Measurements from ENCODE around the gene FASN. TPM values are rescaled to one million over a fixed set of nuclear protein-coding genes. Genes with fewer than 3 reads are reported as not detected.

FASN gene
- total RNA-seq, 2 donors from 2014 or later = 89.0 to 171 TPM

DNA sequence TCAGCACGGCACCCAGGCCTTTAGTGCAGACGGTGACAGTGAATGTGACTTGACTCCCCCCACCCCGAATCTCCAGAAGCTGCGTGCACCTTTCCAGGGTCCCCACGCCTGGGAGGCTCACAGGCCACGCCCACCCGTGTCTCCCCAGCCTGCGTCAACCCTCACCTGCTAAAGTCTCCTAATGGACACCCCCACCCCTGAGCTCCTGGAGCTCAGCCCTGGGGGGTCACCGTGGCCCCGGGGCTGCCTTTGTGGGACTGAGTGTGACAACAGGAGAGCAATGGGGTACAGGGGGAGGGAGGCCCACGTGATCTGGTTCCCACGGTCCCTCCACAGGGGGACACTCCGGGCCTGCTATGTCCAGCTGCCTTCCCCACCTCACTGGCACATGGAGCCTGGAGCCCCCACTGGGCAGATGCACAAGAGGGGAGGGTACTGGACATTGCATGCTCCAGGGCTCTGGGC, 7.4 kb upstream of the FASN start:
- ATAC-seq (no peak), DNase-seq (no peak)
- intact Hi-C loops (cut with DNase I, micrococcal nuclease) = no loop called here

- DNase-seq = no peak
These were observed 6.9 kb upstream of the FASN start for GRCh38 chr17:82104797-82105416.

DNA sequence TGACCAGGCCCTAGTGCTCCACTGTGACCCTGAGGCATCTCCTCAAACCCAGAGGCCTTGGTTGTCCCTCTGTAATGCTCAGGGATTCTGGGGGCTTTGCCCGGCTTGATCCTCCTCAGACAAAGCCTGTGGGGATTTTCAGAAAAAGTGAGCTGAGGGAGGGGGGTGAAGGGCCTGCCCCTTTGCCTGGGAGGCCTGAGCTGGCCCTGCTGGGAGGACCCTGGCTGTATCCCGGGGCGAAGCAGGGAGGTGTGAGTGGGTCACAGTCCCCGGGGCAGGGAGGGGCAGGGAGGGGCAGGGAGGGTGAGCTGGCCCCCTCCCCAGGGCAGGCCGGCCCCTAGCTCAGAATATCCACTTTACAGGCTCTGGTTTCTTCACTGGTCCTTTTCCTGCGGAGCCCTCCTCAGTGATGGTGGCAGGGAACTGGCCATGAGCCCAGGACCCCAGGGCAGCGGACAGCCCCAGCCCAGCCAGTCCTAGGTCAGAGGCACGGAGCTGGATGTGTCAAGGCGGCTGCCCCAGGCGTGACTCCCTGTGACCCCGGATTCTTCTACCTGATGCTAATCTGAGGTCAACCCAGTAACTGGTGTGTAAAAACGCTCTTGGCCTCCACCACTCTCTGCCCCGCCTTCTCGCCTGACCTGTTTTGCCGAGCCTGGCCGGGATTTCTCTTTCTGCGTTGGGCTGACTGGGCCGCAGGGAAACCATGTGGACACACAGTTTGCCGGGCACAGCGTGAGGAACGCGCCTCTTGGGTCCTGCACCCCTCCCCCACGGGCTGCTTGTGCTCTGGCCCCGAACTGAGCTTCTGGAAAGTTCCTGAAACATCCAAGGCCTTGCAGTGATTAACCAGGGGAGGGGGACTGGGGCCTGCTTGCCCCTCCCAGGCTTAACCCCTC, 5.8 kb upstream of the FASN start:
- DNase-seq (peak; percentile 63 to 71), ATAC-seq (peak; percentile 6)
- intact Hi-C loops (cut with DNase I, micrococcal nuclease) = no loop called here

More at GRCh38 chr17:82104797-82105416, 6.9 kb upstream of the FASN start:
- ATAC-seq = no peak
- intact Hi-C loops (cut with DNase I, micrococcal nuclease) = no loop called here

- ATAC-seq (no peak), DNase-seq (peak in 1 of 2 donors; percentile 29)
- intact Hi-C loops (cut with DNase I, micrococcal nuclease) = no loop called here
These were observed 4.0 kb upstream of the FASN start for GRCh38 chr17:82101767-82102679.

GRCh38 chr17:82101301-82101715, 3.3 kb upstream of the FASN start:
- intact Hi-C loops (cut with DNase I, micrococcal nuclease) = no loop called here
- DNase-seq (peak in 1 of 2 donors; percentile 36), ATAC-seq (no peak)

- DNase-seq = peak in 1 of 2 donors; percentile 24
- ATAC-seq = no peak
- intact Hi-C loops (cut with DNase I, micrococcal nuclease) = no loop called here
These were observed 2.7 kb upstream of the FASN start for GRCh38 chr17:82100502-82101298.

GRCh38 chr17:82098939-82099763, 1.1 kb upstream of the FASN start:
- peak; percentile 28 for ATAC-seq
- DNase-seq = peak in 1 of 2 donors; percentile 45
- intact Hi-C loops (cut with DNase I, micrococcal nuclease) = no loop called here

GRCh38 chr17:82097919-82098168, 192 bp downstream of the FASN start:
- DNase-seq = no peak
- ATAC-seq = no peak
- intact Hi-C loops (cut with DNase I, micrococcal nuclease) = no loop called here

- peak; percentile 27 for ATAC-seq
- intact Hi-C loops (cut with DNase I, micrococcal nuclease) = no loop called here
- DNase-seq = peak in 1 of 2 donors; percentile 70
These were observed 685 bp downstream of the FASN start for GRCh38 chr17:82097184-82097918.

DNA sequence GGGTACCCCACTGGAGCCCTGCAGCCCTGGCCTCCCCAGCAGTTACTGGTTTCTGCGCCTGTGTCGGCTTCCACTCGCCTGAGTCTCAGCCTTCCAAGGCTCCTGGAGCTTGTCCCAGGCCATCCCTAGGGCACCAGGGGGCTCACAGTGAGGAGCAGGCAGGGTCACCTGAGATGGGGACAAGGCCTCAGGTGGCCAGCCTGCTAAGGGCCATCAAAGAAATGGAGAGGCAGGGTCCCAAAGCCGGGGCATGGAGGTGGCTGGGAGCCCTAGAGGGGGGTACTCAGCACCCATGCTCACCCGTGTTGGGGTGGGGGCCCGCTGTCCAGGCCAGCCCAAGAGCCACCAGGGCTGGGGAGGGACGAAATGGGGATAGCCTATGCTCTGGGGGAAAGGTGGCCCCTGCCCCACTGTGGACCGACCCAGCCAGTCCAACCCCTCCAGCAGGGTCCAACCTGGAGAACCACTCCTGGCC, 1.3 kb downstream of the FASN start:
- intact Hi-C loops (cut with DNase I, micrococcal nuclease) = no loop called here
- DNase-seq (no peak), ATAC-seq (no peak)

DNA sequence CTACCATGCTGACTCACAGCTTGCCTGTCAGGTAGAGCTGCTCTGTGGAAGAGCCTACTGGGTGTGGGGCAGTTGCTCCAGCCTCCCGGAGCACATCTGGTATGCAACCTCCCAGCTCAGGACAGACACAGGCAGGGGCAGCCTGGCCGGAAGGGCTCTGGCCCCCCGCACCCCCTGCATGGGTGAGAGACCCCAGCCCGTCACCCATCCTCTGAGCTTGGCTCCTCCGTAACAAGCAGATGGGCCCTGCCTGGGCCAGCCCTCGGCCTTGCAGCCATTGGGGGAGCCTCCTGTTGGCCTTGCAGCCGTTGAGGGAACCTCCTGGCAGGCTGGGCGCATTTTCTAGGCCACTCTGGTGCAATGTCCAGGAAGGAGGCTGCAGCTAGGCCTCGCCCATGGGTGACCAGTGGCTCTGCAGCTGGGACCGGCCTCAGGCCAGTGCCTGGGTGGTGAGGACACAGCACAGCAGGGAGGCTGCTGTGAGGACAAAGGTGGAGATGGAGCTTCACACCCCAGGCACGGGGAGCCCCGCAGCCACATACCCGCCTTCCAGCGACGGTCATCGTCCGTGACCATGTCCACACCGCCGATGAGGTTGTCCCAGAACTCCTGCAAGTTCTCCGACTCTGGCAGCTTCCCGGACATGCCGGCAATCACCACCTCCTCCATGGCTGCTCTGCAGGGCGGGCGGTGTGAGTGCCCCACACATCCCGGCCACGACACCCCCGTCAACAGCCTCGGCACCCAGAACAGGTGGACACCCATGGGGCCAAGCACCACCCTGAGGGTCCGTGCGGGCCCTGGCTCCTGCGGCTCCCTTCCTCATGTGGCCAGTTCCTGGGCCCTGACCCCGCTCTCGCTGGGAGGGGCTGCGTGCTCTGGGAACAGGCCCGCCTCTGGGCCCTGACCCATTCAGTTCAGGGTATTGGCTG, 2.0 kb downstream of the FASN start:
- DNase-seq (no peak), ATAC-seq (no peak)
- intact Hi-C loops (cut with DNase I, micrococcal nuclease) = no loop called here

DNA sequence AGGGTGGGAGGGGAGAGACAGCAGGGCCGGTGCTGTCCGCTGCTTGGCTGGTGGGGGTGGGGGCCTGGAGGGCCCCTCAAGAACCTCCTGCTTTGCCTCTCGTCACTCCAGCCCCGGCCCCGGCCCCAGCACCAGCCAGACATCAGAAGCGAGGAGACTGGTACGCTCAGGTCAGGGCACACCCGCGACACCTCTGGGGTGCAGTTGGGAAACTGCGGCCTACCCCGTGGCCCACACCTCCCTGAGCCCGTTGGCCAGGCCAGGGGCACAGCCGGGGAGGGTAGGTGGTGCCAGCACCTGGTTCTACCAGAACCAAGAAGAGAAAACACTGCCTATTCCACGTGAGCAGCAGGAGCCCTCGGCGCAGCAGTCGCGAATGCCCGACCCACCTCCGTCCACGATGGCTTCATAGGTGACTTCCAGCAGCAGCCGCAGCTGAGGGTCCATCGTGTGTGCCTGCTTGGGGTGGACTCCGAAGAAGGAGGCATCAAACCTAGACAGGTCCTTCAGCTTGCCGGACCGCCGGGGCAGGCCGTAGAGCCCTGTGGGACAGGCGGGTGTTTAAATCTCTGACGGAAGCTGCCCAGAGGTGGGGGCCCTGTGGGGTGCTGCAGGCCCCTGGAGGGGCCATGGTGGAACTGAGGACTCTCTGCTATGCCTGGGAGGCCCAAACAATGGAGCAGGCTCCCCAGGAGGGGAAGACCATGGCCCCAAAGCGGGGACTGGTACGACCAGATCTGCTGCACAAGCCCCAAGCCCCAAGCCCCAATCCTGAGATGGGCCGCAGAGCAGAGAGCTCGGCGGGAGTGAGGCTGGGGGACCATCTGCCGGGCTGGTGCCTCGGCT, 2.9 kb downstream of the FASN start:
- intact Hi-C loops (cut with DNase I, micrococcal nuclease) = no loop called here
- no peak for ATAC-seq
- no peak for DNase-seq

GRCh38 chr17:82092995-82093751, 4.9 kb downstream of the FASN start:
- ATAC-seq = no peak
- no peak for DNase-seq
- intact Hi-C loops (cut with DNase I, micrococcal nuclease) = no loop called here

DNA sequence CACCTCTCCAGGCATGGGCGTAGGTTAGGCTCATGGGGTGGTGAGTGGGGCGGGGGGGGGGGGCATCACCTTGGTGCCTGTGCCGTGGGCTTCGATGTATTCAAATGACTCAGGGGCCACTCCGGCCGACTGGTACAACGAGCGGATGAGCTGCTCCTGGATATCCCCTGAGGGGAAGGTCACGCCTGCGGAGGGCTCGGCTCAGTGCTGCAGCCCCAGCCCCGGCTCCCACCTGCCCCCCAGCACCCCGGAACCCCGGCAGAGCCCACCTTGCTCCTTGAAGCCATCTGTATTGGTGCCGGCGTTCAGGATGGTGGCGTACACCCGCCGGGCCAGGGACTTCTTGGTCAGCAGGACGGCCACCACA, 5.4 kb downstream of the FASN start:
- DNase-seq (no peak), ATAC-seq (no peak)
- intact Hi-C loops (cut with DNase I, micrococcal nuclease) = no loop called here
